Adrenal gland (tissue), 12 donors: ENCODE measurements around the gene GPATCH2. TPM values are rescaled to one million over a fixed set of nuclear protein-coding genes. Genes with fewer than 3 reads are reported as not detected.
"Not testable (repeated sequence)": the region's sequence is repeated elsewhere in the genome, so short reads cannot be mapped to it uniquely, and the experiment has no call there.

Source experiments
- DNase-seq, 7 donors: peaks; one replicate each; pipeline ENCODE4 v3.0.0-alpha.2; 2019 to 2020
- H3K27ac ChIP-seq, 5 donors: fragments of 200-600 bp; sonication (generic) in 4 of 5; 1 replicate in 3 of 5; 2 replicates in 2 of 5; pipeline versions ENCODE4 v1.5.1 to v1.8.0; 2016 to 2020; ENCODE audit warnings: mild to moderate bottlenecking in 1 of 5
- H3K27me3 ChIP-seq: fragments of 200-600 bp; 2 replicates; pipeline ENCODE4 v1.8.0; 2021
- H3K36me3 ChIP-seq, 2 donors: fragments of 200-600 bp; replicated peaks in 1 of 2; 1 replicate in 1 of 2; 2 replicates in 1 of 2; pipeline versions ENCODE4 v1.5.1 to v1.8.0; 2018 to 2022
- H3K4me1 ChIP-seq, 2 donors: fragments of 200-600 bp; replicated peaks in 1 of 2; 1 replicate in 1 of 2; 2 replicates in 1 of 2; pipeline versions ENCODE4 v1.5.1 to v1.8.0; 2018 to 2021
- H3K4me3 ChIP-seq, 4 donors: fragments of 200-600 bp; sonication (generic) in 3 of 4; one replicate each; pipeline ENCODE4 v1.5.1; 2016 to 2018
- H3K9me3 ChIP-seq, 3 donors: fragments of 200-600 bp; sonication (generic) in 1 of 3; replicated peaks in 1 of 3; 1 replicate in 2 of 3; 2 replicates in 1 of 3; pipeline versions ENCODE4 v1.5.1 to v1.8.0; 2016 to 2021
- POLR2A ChIP-seq, 2 donors: fragments of 450-650 bp; IDR thresholded peaks; one replicate each; pipeline ENCODE4 v1.6.1; 2017; ENCODE audit warnings: antibody characterized with exemption in 2 of 2, mild to moderate bottlenecking in 2 of 2, moderate library complexity in 1 of 2
- WGBS, 4 donors: extraction: QIAGEN DNeasy Blood & Tissue Kit in 2 of 4; methylation state at CpG; one replicate each; pipeline versions ENCODE4 v1.1.5 to v1.1.7; 2013 to 2017; 5-methylcytosine and 5-hydroxymethylcytosine counted together
- intact Hi-C, 2 donors: fragments of 100-400 bp; cut with DNase I; formaldehyde crosslinking; loops; one replicate each; pipeline versions ENCODE4 v1.14.1 to v1.15.0; 2022 to 2023
- polyA plus RNA-seq, 3 donors: library from polyadenylated mRNA; stranded (reverse); fragments of 200-250 nt in 2 of 3; fragments of 350-450 nt in 1 of 3; fragmentation: Illumina TruSeq in 1 of 3; extraction: RNeasy Lipid Tissue Mini Kit (QIAGEN cat#74804) in 1 of 3; gene quantifications; one replicate each; pipeline ENCODE4 v1.2.3, GENCODE V29; 2013 to 2014
- total RNA-seq, 9 donors: library from RNA; depleted of rRNA in 4 of 9; stranded (reverse); fragments of >200 nt in 4 of 9; fragments of 120-200 nt in 1 of 9; fragmentation: NEBNext Ultra II Directional in 1 of 9; extraction: Animal tissue kit (Norgen Biotek cat#: 25700) in 1 of 9; gene quantifications; one replicate each; pipeline versions ENCODE4 v1.1.0 to v1.2.4, GENCODE V29; 2013 to 2023
- TF ChIP-seq, protein P1 (sequence below), 6 experiments: fragments of 450-650 bp in 4 of 6; fragments of 200-600 bp in 2 of 6; sonication (generic) in 1 of 6; IDR thresholded peaks; 1 replicate in 5 of 6; 2 replicates in 1 of 6; pipeline versions ENCODE4 v1.5.1 to v1.8.0; 2016 to 2021; ENCODE audit warnings: antibody characterized with exemption in 6 of 6, mild to moderate bottlenecking in 2 of 6, moderate library complexity in 1 of 6
- donor health status: healthy with polysubstance abuse.
- donor health status: Bipolar disorder and iron deficiency.
- donor health status: DM: yes; HTN: yes; CAD: no.
- donor health status: DM: no; HTN: no; CAD: no.
- donor health status: DM: no; HTN: no; CAD: no.
- donor health status: DM: yes; HTN: yes; CAD: no.

The GPATCH2 gene
- total and polyA plus RNA-seq, 12 donors, result 4.0 to 29.3 (median 10.7) TPM

DNA sequence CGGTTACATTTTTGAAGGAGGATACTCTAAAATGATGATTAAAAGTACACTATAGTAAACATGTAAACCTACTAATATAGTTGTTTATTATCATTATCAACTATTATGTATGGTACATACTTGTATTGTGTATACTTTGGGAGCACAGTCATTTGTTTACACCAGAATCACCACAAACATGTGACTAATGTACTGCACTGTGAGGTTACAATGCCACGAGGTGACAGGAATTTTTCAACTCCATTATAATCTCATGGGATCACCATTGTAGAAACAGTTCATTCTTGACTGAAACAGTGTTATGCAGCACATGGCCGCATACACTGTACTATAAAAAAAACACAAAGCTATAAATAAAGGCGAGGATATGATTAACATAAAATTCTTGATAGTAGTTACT lies 44.3 kb downstream of the GPATCH2 start:
- Histone ChIP-seq H3K9me3 (no peaks in the 10 kb centered on the region), H3K27me3 (no peaks in the 10 kb centered on the region), H3K27ac (no peak overlapping the region), H3K4me3 (no peak overlapping the region), H3K36me3 (no peaks in the 10 kb centered on the region), H3K4me1 (no peaks in the 10 kb centered on the region)
- intact Hi-C loops, result no loop called here
- DNase-seq, result no peak
- WGBS, 4 donors, result 89 to 95% (median 93%) methylated on average over 4 of the region's 4 CpGs
- TF ChIP-seq, protein P1, sequence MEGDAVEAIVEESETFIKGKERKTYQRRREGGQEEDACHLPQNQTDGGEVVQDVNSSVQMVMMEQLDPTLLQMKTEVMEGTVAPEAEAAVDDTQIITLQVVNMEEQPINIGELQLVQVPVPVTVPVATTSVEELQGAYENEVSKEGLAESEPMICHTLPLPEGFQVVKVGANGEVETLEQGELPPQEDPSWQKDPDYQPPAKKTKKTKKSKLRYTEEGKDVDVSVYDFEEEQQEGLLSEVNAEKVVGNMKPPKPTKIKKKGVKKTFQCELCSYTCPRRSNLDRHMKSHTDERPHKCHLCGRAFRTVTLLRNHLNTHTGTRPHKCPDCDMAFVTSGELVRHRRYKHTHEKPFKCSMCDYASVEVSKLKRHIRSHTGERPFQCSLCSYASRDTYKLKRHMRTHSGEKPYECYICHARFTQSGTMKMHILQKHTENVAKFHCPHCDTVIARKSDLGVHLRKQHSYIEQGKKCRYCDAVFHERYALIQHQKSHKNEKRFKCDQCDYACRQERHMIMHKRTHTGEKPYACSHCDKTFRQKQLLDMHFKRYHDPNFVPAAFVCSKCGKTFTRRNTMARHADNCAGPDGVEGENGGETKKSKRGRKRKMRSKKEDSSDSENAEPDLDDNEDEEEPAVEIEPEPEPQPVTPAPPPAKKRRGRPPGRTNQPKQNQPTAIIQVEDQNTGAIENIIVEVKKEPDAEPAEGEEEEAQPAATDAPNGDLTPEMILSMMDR (IDR thresholded peaks at IDR 0.05), result no peak
- no peak for TF ChIP-seq POLR2A (IDR thresholded peaks at IDR 0.05)

DNA sequence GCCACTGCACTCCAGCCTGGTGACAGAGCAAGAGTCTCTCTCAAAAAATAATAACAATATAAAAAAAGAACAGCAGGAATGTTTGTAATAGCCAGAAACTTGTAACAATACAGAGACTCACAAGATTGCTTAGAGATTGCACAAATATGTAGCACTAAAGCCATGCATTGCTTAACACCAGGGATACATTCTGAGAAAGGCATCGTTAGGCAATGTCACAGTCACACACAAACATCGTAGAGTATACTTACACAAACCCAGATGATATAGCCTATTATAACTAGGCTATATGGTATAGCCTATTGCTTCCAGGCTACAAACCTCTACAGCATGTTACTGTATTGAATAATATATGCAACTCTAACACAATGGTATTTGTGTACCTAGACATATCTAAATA lies 45.3 kb downstream of the GPATCH2 start:
- H3K9me3 ChIP-seq, result no peaks in the 10 kb centered on the region

DNA sequence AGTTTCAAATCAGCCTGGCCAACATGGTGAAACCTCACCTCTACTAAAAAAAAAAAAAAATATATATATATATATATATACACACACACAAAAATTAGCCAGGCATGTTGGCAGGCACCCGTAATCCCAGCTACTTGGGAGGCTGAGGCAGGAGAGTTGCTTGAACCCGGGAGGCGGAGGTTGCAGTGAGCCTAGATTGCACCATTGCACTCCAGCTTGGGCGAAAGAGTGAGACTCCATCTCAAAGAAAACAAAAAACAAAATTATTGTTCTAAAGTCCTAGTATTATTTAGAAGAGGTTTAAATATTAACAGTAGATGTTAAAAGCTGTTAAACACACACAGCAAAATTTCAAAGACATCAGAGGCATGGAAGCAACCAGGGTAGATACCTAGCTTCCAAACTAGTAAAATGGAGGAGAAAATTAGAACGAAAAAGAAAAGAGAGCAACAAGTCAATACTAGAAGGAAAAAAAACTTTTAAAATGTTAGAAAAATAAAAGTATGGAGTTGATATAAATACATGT lies 46.5 kb downstream of the GPATCH2 start:
- H3K9me3 ChIP-seq, intact Hi-C loops, H3K27me3 ChIP-seq, H3K4me3 ChIP-seq, H3K27ac ChIP-seq, DNase-seq, H3K36me3 ChIP-seq, H3K4me1 ChIP-seq: not testable (repeated sequence)
- 93 to 98% (median 97%) methylated on average over 5 of the region's 5 CpGs for WGBS, 4 donors

More for the DNA sequence above, 45.3 kb downstream of the GPATCH2 start:
- DNase-seq, result no peak
- Histone ChIP-seq H3K27me3 (no peaks in the 10 kb centered on the region), H3K27ac (no peak overlapping the region), H3K4me1 (no peaks in the 10 kb centered on the region), H3K36me3 (no peaks in the 10 kb centered on the region), H3K4me3 (no peak overlapping the region)
- WGBS, 4 donors, result 83 to 94% (median 91%) methylated on average over 2 of the region's 2 CpGs
- no peak for TF ChIP-seq POLR2A (IDR thresholded peaks at IDR 0.05)
- TF ChIP-seq, protein P1 (IDR thresholded peaks at IDR 0.05), result no peak
- intact Hi-C loops, result no loop called here

DNA sequence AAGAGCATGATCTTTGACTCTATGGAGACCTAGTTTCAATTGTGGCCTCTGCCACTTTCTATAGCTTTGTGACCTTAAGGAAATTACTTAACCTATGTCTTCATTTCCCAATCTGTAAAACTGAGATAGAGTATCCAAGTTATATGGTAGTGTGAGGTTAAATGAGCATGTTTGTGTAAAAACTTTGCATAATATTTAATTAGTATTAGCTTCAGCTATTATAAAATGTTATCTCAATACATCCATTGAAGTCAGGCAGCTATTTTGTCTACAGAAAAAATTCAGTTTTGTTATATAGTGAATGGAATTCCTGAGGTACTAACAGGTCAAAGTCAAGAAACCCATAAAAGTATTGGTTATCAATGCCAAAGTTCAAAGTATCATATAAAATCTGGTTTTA lies 53.6 kb downstream of the GPATCH2 start:
- no peak overlapping the region for H3K4me3 ChIP-seq
- DNase-seq, result no peak
- H3K27ac ChIP-seq, result no peak overlapping the region
- no peak for TF ChIP-seq POLR2A (IDR thresholded peaks at IDR 0.05)
- TF ChIP-seq, protein P1 (IDR thresholded peaks at IDR 0.05), result no peak
- no peaks in the 10 kb centered on the region for H3K36me3 ChIP-seq
- H3K27me3 ChIP-seq, result no peaks in the 10 kb centered on the region
- H3K4me1 ChIP-seq, result no peaks in the 10 kb centered on the region
- no peaks in the 10 kb centered on the region for H3K9me3 ChIP-seq
- intact Hi-C loops, result no loop called here

DNA sequence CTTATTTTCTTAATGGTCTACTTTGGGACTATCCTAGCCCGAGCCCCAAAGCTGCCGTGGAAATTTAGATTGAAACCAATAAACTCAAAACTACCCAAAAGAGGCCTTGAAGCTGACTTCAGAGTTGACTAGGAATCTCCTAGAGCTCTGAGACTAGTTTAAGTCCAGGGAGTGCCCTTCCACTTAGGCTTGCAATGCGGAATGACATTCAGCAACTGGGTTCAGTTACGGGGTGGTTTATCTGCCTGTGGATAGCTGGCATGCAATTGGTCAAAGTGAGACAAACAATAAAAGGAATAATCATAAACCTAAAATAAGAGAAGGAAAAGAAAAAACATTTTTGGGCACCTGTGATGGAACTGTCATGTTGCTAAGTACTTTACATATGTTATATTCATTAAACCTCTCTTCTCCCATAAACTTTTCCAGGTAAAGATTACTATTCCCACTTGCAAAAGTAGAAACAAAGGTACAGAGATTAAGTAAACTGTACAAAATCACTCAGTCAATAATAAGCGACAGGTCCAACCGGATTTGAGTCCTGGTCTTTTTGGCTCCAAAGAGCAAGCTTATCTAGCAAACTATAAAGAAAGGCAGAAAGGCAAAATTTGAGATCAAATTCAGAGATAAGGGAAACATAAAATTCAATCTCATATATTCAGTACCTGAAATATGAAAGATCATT lies 56.5 kb downstream of the GPATCH2 start:
- no peak for TF ChIP-seq POLR2A (IDR thresholded peaks at IDR 0.05)
- TF ChIP-seq, protein P1 (IDR thresholded peaks at IDR 0.05), result no peak
- H3K9me3 ChIP-seq, result no peaks in the 10 kb centered on the region
- H3K27me3 ChIP-seq, result no peaks in the 10 kb centered on the region
- H3K27ac ChIP-seq, result no peak overlapping the region
- intact Hi-C loops, result no loop called here
- no peaks in the 10 kb centered on the region for H3K4me1 ChIP-seq
- WGBS, 4 donors, result 93 to 95% (median 94%) methylated on average over 6 of the region's 6 CpGs
- no peaks in the 10 kb centered on the region for H3K36me3 ChIP-seq
- H3K4me3 ChIP-seq, result no peak overlapping the region
- DNase-seq, result no peak
